SK-N-SH (cell line): ENCODE data around the gene SNRNP25. TPM values are rescaled to one million over a fixed set of nuclear protein-coding genes. Genes with fewer than 3 reads are reported as not detected.
A peak's percentile ranks its signal among the peaks of the same experiment; 100 is the strongest.

ENCODE experiments used
- CTCF ChIA-PET: fragments of 300-600, 350-600 bp; formaldehyde crosslinking; extraction: SDS; loops from one replicate; lab custom pipeline; 2021; lab: Yijun Ruan, JAX
- POLR2A ChIA-PET: fragments of 350-600 bp; sonication (Branson Sonifier 250); formaldehyde crosslinking; extraction: SDS; loops from one replicate; lab custom pipeline; 2020; ENCODE audit warnings: antibody characterized with exemption, inconsistent platforms; lab: Yijun Ruan, JAX
- DNase-seq: peaks from one replicate; pipeline ENCODE4 v3.0.0; 2012
- H2AFZ ChIP-seq: fragments of 200-600 bp; sonication (generic); 2 replicates; pipeline ENCODE4 v1.8.1; 2016; ENCODE audit warnings: antibody characterized with exemption, mild to moderate bottlenecking, low read depth
- H3F3A ChIP-seq: fragments of 200-600 bp; sonication (generic); replicated peaks from 2 replicates; pipeline ENCODE3; 2016; ENCODE audit warnings: antibody characterized with exemption, mild to moderate bottlenecking; ENCODE audit not compliant: insufficient read depth
- H3K27ac ChIP-seq, 2 experiments: fragments of 200-500 bp in 1 of 2; fragments of 200-600 bp in 1 of 2; sonication (Bioruptor generic) in 1 of 2; sonication (generic), shearing (Covaris generic) in 1 of 2; 2 replicates each; pipeline versions ENCODE4 v1.5.1 to v1.6.1; 2014 to 2016; ENCODE audit warnings: low read depth in 2 of 2, inconsistent platforms in 1 of 2, low read length in 1 of 2, mild to moderate bottlenecking in 1 of 2, mixed read lengths in 1 of 2
- H3K27me3 ChIP-seq: fragments of 200-600 bp; sonication (generic), shearing (Covaris generic); 2 replicates; pipeline ENCODE4 v1.6.1; 2016; ENCODE audit warnings: mixed run types; ENCODE audit not compliant: insufficient read depth
- H3K36me3 ChIP-seq, 2 experiments: fragments of 200-500 bp in 1 of 2; fragments of 200-600 bp in 1 of 2; sonication (Bioruptor generic) in 1 of 2; sonication (generic) in 1 of 2; replicated peaks in 1 of 2; 2 replicates each; pipeline versions ENCODE3 to v1.5.1; 2014 to 2016; ENCODE audit warnings: low read length in 1 of 2, mild to moderate bottlenecking in 1 of 2; ENCODE audit not compliant: insufficient read depth in 2 of 2, control insufficient read depth in 1 of 2
- H3K4me1 ChIP-seq, 2 experiments: fragments of 200-500 bp in 1 of 2; fragments of 200-600 bp in 1 of 2; sonication (Bioruptor generic) in 1 of 2; sonication (generic), shearing (Covaris generic) in 1 of 2; 2 replicates each; pipeline versions ENCODE4 v1.5.1 to v1.6.1; 2014 to 2016; ENCODE audit warnings: low read depth in 1 of 2, low read length in 1 of 2, mixed run types in 1 of 2; ENCODE audit not compliant: insufficient read depth in 2 of 2, control insufficient read depth in 1 of 2
- H3K4me2 ChIP-seq: fragments of 200-600 bp; sonication (generic), shearing (Covaris generic); 2 replicates; pipeline ENCODE4 v1.6.1; 2017; ENCODE audit warnings: mixed run types
- H3K4me3 ChIP-seq, 2 experiments: fragments of 200-500 bp in 1 of 2; fragments of 200-600 bp in 1 of 2; sonication (Bioruptor generic) in 1 of 2; sonication (generic), shearing (Covaris generic) in 1 of 2; 2 replicates each; pipeline versions ENCODE4 v1.5.1 to v1.8.1; 2014 to 2016; ENCODE audit warnings: low read depth in 2 of 2, inconsistent platforms in 1 of 2, low read length in 1 of 2, mild to moderate bottlenecking in 1 of 2, mixed read lengths in 1 of 2, moderate library complexity in 1 of 2
- H3K79me2 ChIP-seq: fragments of 200-600 bp; sonication (generic); 2 replicates; pipeline ENCODE4 v1.8.1; 2017; ENCODE audit warnings: mild to moderate bottlenecking; ENCODE audit not compliant: insufficient read depth
- H3K9ac ChIP-seq: fragments of 200-600 bp; sonication (generic); 2 replicates; pipeline ENCODE4 v1.6.1; 2017; ENCODE audit warnings: mixed run types
- H3K9me2 ChIP-seq: fragments of 200-600 bp; sonication (generic); 2 replicates; pipeline ENCODE4 v1.6.1; 2017; ENCODE audit warnings: mixed run types
- H3K9me3 ChIP-seq: fragments of 200-600 bp; sonication (generic); 2 replicates; pipeline ENCODE4 v1.6.1; 2017; ENCODE audit warnings: mixed run types, mild to moderate bottlenecking, moderate library complexity
- H4K20me1 ChIP-seq: fragments of 200-600 bp; sonication (generic); 2 replicates; pipeline ENCODE4 v1.6.1; 2017; ENCODE audit warnings: mild to moderate bottlenecking, mixed run types; ENCODE audit not compliant: insufficient read depth
- CHD2 ChIP-seq: fragments of 150-350 bp; IDR thresholded peaks from 2 replicates; pipeline ENCODE4 v1.6.1; 2018; ENCODE audit warnings: low read length; ENCODE audit not compliant: partially characterized antibody
- ELF1 ChIP-seq: IDR thresholded peaks from 2 replicates; pipeline ENCODE4 v1.4.0; 2012
- EZH2phosphoT487 ChIP-seq: fragments of 200-600 bp; sonication (generic); IDR thresholded peaks from 2 replicates; pipeline ENCODE4 v1.6.1; 2017; ENCODE audit warnings: low read depth, mixed run types, mild to moderate bottlenecking, antibody characterized with exemption, moderate library complexity, borderline replicate concordance
- GABPA ChIP-seq: IDR thresholded peaks from 2 replicates; pipeline ENCODE4 v1.4.0; 2012; ENCODE audit warnings: low read depth, mild to moderate bottlenecking
- GATA2 ChIP-seq: sonication (generic); formaldehyde crosslinking; IDR thresholded peaks from 2 replicates; pipeline ENCODE4 v1.5.0; 2020; ENCODE audit warnings: mild to moderate bottlenecking, missing genetic modification reagents
- JUND ChIP-seq: IDR thresholded peaks from 2 replicates; pipeline ENCODE4 v1.4.0; 2012
- MAX ChIP-seq: IDR thresholded peaks from 2 replicates; pipeline ENCODE4 v1.4.0; 2012; ENCODE audit warnings: low read depth
- NFIC ChIP-seq: IDR thresholded peaks from 2 replicates; pipeline ENCODE4 v1.4.0; 2012; ENCODE audit warnings: borderline replicate concordance
- NRF1 ChIP-seq: IDR thresholded peaks from 2 replicates; pipeline ENCODE4 v1.6.1; 2012; ENCODE audit warnings: low read depth, mild to moderate bottlenecking, low read length
- RAD21 ChIP-seq: IDR thresholded peaks from 2 replicates; pipeline ENCODE4 v1.6.1; 2012; ENCODE audit warnings: mild to moderate bottlenecking, low read length
- RCOR1 ChIP-seq: fragments of 150-350 bp; IDR thresholded peaks from 2 replicates; pipeline ENCODE4 v1.6.1; 2017; ENCODE audit warnings: antibody characterized with exemption, low read length
- RFX5 ChIP-seq: IDR thresholded peaks from 2 replicates; pipeline ENCODE4 v1.6.1; 2012; ENCODE audit warnings: mild to moderate bottlenecking, improper control_type of control experiment, low read length
- RXRA ChIP-seq: IDR thresholded peaks from 2 replicates; pipeline ENCODE4 v1.4.0; 2012; ENCODE audit warnings: low read depth, mild to moderate bottlenecking, borderline replicate concordance
- SIN3A ChIP-seq: IDR thresholded peaks from 2 replicates; pipeline ENCODE4 v1.6.1; 2012; ENCODE audit warnings: low read depth, mild to moderate bottlenecking, low read length, moderate library complexity, borderline replicate concordance
- TEAD4 ChIP-seq: IDR thresholded peaks from 2 replicates; pipeline ENCODE4 v1.4.0; 2012; ENCODE audit warnings: mild to moderate bottlenecking, borderline replicate concordance; ENCODE audit not compliant: insufficient read depth
- USF1 ChIP-seq: IDR thresholded peaks from 2 replicates; pipeline ENCODE4 v1.4.0; 2012; ENCODE audit warnings: low read depth, borderline replicate concordance
- USF2 ChIP-seq: fragments of 150-350 bp; IDR thresholded peaks from 2 replicates; pipeline ENCODE4 v1.6.1; 2017; ENCODE audit warnings: antibody characterized with exemption, low read length, low read depth, borderline replicate concordance
- ZBTB33 ChIP-seq: IDR thresholded peaks from 2 replicates; pipeline ENCODE4 v1.4.0; 2012; ENCODE audit warnings: low read depth, borderline replicate concordance
- WGBS: methylation state at CpG from one replicate; pipeline ENCODE4 v1.1.6; 2017; ENCODE audit warnings: low lambda C conversion rate; 5-methylcytosine and 5-hydroxymethylcytosine counted together
- polyA plus RNA-seq, 3 experiments: library from polyadenylated mRNA; depleted of rRNA; stranded (reverse); fragments of >200 nt; gene quantifications; 2 replicates each; pipeline ENCODE4 v1.2.3, GENCODE V29; 2012
- TF ChIP-seq, protein P1 (sequence below): fragments of 150-350 bp; IDR thresholded peaks from 2 replicates; pipeline ENCODE4 v1.6.1; 2016; ENCODE audit warnings: mild to moderate bottlenecking, low read depth, low read length

The SNRNP25 gene
- polyA plus RNA-seq, 1 of the 3 experiments (the other 2 are of a cell fraction), result 73.4 TPM

DNA sequence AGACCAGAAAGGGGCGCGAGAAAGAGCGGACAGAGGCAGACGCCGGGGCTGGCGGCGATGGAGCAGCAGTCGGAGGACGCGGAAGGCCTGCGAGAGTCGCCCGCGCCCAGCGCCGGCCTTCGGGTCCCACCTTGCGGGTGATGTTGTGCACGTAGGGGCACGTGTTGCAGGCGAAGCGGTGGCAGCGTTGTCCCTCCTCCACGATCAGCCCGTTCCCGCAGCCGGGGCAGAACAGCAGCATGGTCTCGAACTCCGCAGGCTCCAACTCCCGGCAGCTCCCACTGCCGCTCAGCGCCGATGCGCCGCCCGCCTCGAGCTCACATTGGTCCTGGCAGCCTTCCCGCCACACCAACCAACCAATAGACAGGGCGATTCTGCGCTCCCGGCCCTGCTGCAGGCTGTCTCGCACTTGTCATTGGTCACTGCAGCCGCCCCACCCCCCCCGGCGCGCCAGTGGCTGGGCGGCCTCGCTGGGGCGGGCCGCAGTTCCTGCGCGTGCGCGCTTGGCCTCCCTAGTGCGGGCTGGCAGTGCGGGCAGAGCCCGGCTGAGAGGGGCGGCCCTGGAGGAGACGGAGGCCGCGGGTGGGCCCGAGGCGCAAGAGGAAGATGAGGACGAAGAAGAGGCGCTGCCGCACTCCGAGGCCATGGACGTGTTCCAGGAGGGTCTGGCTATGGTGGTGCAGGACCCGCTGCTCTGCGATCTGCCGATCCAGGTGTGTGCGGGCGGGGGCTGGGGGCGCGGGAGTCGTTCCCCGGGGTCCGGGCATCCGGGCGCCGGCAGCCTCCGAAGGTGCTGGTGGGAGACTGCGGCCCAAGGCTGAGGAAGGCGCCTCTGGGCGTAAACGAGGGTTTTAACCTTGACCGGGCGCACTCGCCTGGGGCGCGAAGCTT lies at the start of gene SNRNP25, which contains the start of gene POLR3K (continued):
- TF ChIP-seq ZBTB33 (no peak), SIN3A (peak; percentile 64; the same call in 1 of the 2 replicates), CHD2 (peak; percentile 95), NRF1 (peak; percentile 83), RAD21 (no peak), GABPA (no peak), MAX (peak; percentile 70; the same call in 1 of the 2 replicates)
- TF ChIP-seq, protein P1, sequence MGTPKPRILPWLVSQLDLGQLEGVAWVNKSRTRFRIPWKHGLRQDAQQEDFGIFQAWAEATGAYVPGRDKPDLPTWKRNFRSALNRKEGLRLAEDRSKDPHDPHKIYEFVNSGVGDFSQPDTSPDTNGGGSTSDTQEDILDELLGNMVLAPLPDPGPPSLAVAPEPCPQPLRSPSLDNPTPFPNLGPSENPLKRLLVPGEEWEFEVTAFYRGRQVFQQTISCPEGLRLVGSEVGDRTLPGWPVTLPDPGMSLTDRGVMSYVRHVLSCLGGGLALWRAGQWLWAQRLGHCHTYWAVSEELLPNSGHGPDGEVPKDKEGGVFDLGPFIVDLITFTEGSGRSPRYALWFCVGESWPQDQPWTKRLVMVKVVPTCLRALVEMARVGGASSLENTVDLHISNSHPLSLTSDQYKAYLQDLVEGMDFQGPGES, result peak; percentile 87

GRCh38 chr16:9903-10665 lies 43.5 kb upstream of the SNRNP25 start:
- TF ChIP-seq USF2 (no peak), NFIC (no peak), SIN3A (no peak), RXRA (no peak), MAX (no peak), RFX5 (no peak), USF1 (no peak), CHD2 (no peak), ZBTB33 (no peak), EZH2phosphoT487 (no peak), ELF1 (no peak), JUND (no peak), TEAD4 (no peak), RCOR1 (no peak), GATA2 (CRISPR knock-in tag) (no peak)
- H4K20me1 ChIP-seq, result no peaks in the 10 kb centered on the region
- ChIA-PET POLR2A (no interaction called here), CTCF (interaction anchor here (0.6 kb wide), 1 partner anchor 86 kb away, joined by 3 read pairs; no protein-coding TSS in a partner anchor)
- H2AFZ ChIP-seq, result no peak overlapping the region
- H3K27ac ChIP-seq, result no peak overlapping the region
- no peaks in the 10 kb centered on the region for H3K9me2 ChIP-seq
- no peaks in the 10 kb centered on the region for H3F3A ChIP-seq
- H3K27me3 ChIP-seq, result no peaks in the 10 kb centered on the region
- H3K4me1 ChIP-seq, result no peaks in the 10 kb centered on the region
- H3K4me3 ChIP-seq, result peak overlapping the region in 1 of 2 experiments; percentile 37; a peak in 2 of 4 replicates
- DNase-seq, result no peak
- no peaks in the 10 kb centered on the region for H3K9me3 ChIP-seq
- 79% methylated on average over 32 of the region's 48 CpGs for WGBS
- no peak overlapping the region for H3K4me2 ChIP-seq
- H3K36me3 ChIP-seq, result no peaks in the 10 kb centered on the region
- H3K9ac ChIP-seq, result no peak overlapping the region
- H3K79me2 ChIP-seq, result no peaks in the 10 kb centered on the region
